DND-41 (cell line): Measurements from ENCODE around the gene SPTLC3.

Experiments used
- ATAC-seq: fragments of 200-7000 bp; cut with Tn5 transposase; 3 replicates; pipeline ENCODE4 v1.9.1; 2021; ENCODE audit warnings: low read depth; ENCODE audit not compliant: insufficient read depth
- DNase-seq: peaks from one replicate; pipeline ENCODE4 v3.0.0-alpha.2; 2020
- H2AFZ ChIP-seq: 2 replicates; pipeline ENCODE4 v1.6.0; 2012; ENCODE audit warnings: low read depth, low read length
- H3K27ac ChIP-seq: 2 replicates; pipeline ENCODE4 v1.5.1; 2012; ENCODE audit warnings: low read length, inconsistent platforms
- H3K27me3 ChIP-seq: fragments of 200-600 bp; sonication (generic); 2 replicates; pipeline ENCODE4 v1.6.0; 2012; ENCODE audit warnings: low read length, mild to moderate bottlenecking, inconsistent platforms; ENCODE audit not compliant: insufficient read depth, poor library complexity
- H3K36me3 ChIP-seq: 2 replicates; pipeline ENCODE4 v1.5.1; 2012; ENCODE audit warnings: low read length, inconsistent platforms; ENCODE audit not compliant: insufficient read depth
- H3K4me1 ChIP-seq: 2 replicates; pipeline ENCODE4 v1.5.1; 2012; ENCODE audit warnings: mild to moderate bottlenecking, low read length; ENCODE audit not compliant: insufficient read depth
- H3K4me2 ChIP-seq: 2 replicates; pipeline ENCODE4 v1.6.0; 2012; ENCODE audit warnings: mild to moderate bottlenecking, moderate library complexity, low read length, inconsistent platforms; ENCODE audit not compliant: insufficient read depth
- H3K4me3 ChIP-seq, 2 experiments: fragments of 200-600 bp in 1 of 2; shearing (Covaris generic) in 1 of 2; 2 replicates each; pipeline ENCODE4 v1.5.1; 2012 to 2016; ENCODE audit warnings: inconsistent platforms in 2 of 2, low read length in 2 of 2, mild to moderate bottlenecking in 2 of 2, low read depth in 1 of 2, moderate library complexity in 1 of 2
- H3K79me2 ChIP-seq: 2 replicates; pipeline ENCODE4 v1.6.0; 2012; ENCODE audit warnings: low read length, inconsistent platforms; ENCODE audit not compliant: insufficient read depth
- H3K9ac ChIP-seq: 2 replicates; pipeline ENCODE4 v1.6.0; 2012; ENCODE audit warnings: low read depth, mild to moderate bottlenecking, inconsistent platforms, low read length, moderate library complexity
- H3K9me3 ChIP-seq: 2 replicates; pipeline ENCODE4 v1.5.1; 2012; ENCODE audit warnings: low read length, moderate library complexity, mild to moderate bottlenecking, inconsistent platforms; ENCODE audit not compliant: insufficient read depth, severe bottlenecking
- H4K20me1 ChIP-seq: 2 replicates; pipeline ENCODE4 v1.6.0; 2012; ENCODE audit warnings: low read length; ENCODE audit not compliant: insufficient read depth
- CTCF ChIP-seq: IDR thresholded peaks from 2 replicates; pipeline ENCODE4 v1.5.1; 2012; ENCODE audit warnings: borderline replicate concordance, low read length, moderate library complexity, mild to moderate bottlenecking; ENCODE audit not compliant: poor library complexity, severe bottlenecking; ENCODE audit errors: extremely low read depth
- EZH2 ChIP-seq: IDR thresholded peaks from 3 replicates; pipeline ENCODE4 v1.6.1; 2012; ENCODE audit warnings: borderline replicate concordance, low read depth, mild to moderate bottlenecking, moderate library complexity, low read length, inconsistent platforms; ENCODE audit not compliant: severe bottlenecking

Gene SPTLC3

GRCh38 chr20:13147971-13148370 lies 139.2 kb downstream of the SPTLC3 start:
- ATAC-seq (no peak), DNase-seq (no peak)
- Histone ChIP-seq H3K36me3 (no peaks in the 10 kb centered on the region), H3K4me2 (no peak overlapping the region), H3K9ac (no peak overlapping the region), H2AFZ (no peak overlapping the region), H3K4me3 (no peak overlapping the region), H3K79me2 (no peaks in the 10 kb centered on the region), H3K27me3 (no peaks in the 10 kb centered on the region), H3K27ac (no peak overlapping the region), H3K4me1 (no peaks in the 10 kb centered on the region), H3K9me3 (no peaks in the 10 kb centered on the region), H4K20me1 (no peaks in the 10 kb centered on the region)
- TF ChIP-seq EZH2 (no peak), CTCF (no peak)

GRCh38 chr20:13148402-13148801 lies 139.6 kb downstream of the SPTLC3 start:
- no peak overlapping the region for H3K4me2 ChIP-seq
- no peaks in the 10 kb centered on the region for H3K36me3 ChIP-seq
- no peak overlapping the region for H3K4me3 ChIP-seq
- H4K20me1 ChIP-seq, result no peaks in the 10 kb centered on the region
- no peak overlapping the region for H3K27ac ChIP-seq
- H3K4me1 ChIP-seq, result no peaks in the 10 kb centered on the region
- no peaks in the 10 kb centered on the region for H3K9me3 ChIP-seq
- TF ChIP-seq CTCF, result no peak
- TF ChIP-seq EZH2, result no peak
- no peaks in the 10 kb centered on the region for H3K79me2 ChIP-seq
- H3K27me3 ChIP-seq, result no peaks in the 10 kb centered on the region
- ATAC-seq (no peak), DNase-seq (no peak)
- H2AFZ ChIP-seq, result no peak overlapping the region
- H3K9ac ChIP-seq, result no peak overlapping the region

- H3K27me3 ChIP-seq, result no peaks in the 10 kb centered on the region
- no peak overlapping the region for H3K27ac ChIP-seq
- TF ChIP-seq EZH2 (no peak), CTCF (no peak)
- no peaks in the 10 kb centered on the region for H4K20me1 ChIP-seq
- H3K9me3 ChIP-seq, result no peaks in the 10 kb centered on the region
- H3K9ac ChIP-seq, result no peak overlapping the region
- H3K4me2 ChIP-seq, result no peak overlapping the region
- ATAC-seq, result no peak
- no peak overlapping the region for H3K4me3 ChIP-seq
- no peaks in the 10 kb centered on the region for H3K4me1 ChIP-seq
- no peaks in the 10 kb centered on the region for H3K79me2 ChIP-seq
- no peak for DNase-seq
- no peaks in the 10 kb centered on the region for H3K36me3 ChIP-seq
- H2AFZ ChIP-seq, result no peak overlapping the region
Measured at GRCh38 chr20:13148961-13149360, 140.2 kb downstream of the SPTLC3 start.

DNA sequence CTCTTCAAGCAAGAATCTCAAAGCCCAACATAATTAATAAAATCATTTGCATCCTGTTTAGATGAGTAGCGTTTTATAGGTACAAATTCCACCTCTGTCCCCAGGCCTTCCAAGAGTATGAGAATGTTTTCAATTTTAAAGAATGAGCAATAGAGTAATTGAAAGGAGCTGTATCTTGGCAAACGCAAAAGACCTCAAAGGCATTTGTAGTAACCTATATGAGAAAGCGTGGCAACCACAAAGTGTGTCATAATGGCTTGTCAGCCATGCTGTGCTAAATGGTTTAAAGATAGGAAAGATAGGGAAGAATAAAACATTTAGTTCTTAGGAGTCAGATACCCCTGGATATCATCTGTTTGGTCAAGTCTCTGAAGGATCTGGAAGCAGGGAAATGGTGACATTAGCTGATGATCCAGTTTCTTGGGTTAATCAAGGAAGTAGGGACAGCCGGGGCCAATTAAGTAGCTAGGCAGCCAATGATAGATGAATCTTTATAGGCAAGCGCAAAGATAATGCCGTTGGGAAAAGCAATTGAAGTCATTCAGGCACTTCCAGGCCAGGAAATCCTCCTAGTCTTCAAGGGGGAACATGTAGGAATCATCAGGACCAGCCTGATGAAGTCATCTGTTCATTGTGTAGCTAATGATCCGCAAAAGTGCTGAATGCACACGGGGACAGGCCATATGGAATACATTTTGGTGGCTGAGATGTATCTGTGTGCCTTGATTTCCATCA lies 140.8 kb downstream of the SPTLC3 start:
- Histone ChIP-seq H3K9ac (no peak overlapping the region), H3K4me3 (no peak overlapping the region), H3K27ac (no peak overlapping the region), H3K4me2 (no peak overlapping the region), H3K79me2 (no peaks in the 10 kb centered on the region), H3K27me3 (no peaks in the 10 kb centered on the region), H3K36me3 (no peaks in the 10 kb centered on the region), H3K9me3 (no peaks in the 10 kb centered on the region), H3K4me1 (no peaks in the 10 kb centered on the region), H4K20me1 (no peaks in the 10 kb centered on the region), H2AFZ (no peak overlapping the region)
- no peak for TF ChIP-seq EZH2
- TF ChIP-seq CTCF, result no peak
- ATAC-seq, result no peak; the same call in 2 of the 3 replicates
- DNase-seq, result no peak
